Natural killer cell (primary cell): ENCODE measurements around the gene APC2. TPM values are rescaled to one million over a fixed set of nuclear protein-coding genes. Genes with fewer than 3 reads are reported as not detected.
A peak's percentile ranks its signal among the peaks of the same experiment; 100 is the strongest.

Experiments
- ATAC-seq, 3 donors: fragments of 150-1000 bp in 2 of 3; fragments of 200-7000 bp in 1 of 3; cut with Tn5 transposase; 1 replicate in 1 of 3; 2 replicates in 2 of 3; pipeline ENCODE4 v1.10.0; 2021; ENCODE audit warnings: mild to moderate bottlenecking in 2 of 3, moderate library complexity in 2 of 3
- DNase-seq, 2 donors: peaks; one replicate each; pipeline versions ENCODE4 v3.0.0 to v3.0.0-alpha.2; 2013 to 2021; ENCODE audit warnings: mixed read lengths in 1 of 2
- H3K27ac ChIP-seq: one replicate; pipeline ENCODE4 v1.5.1; 2013; ENCODE audit warnings: mild to moderate bottlenecking, low read length
- H3K27me3 ChIP-seq: one replicate; pipeline ENCODE4 v1.6.1; 2013; ENCODE audit warnings: low read length; ENCODE audit not compliant: control insufficient read depth, insufficient read depth
- H3K36me3 ChIP-seq: one replicate; pipeline ENCODE4 v1.6.1; 2013; ENCODE audit warnings: low read length; ENCODE audit not compliant: control insufficient read depth, insufficient read depth
- H3K4me1 ChIP-seq: one replicate; pipeline ENCODE4 v1.6.1; 2013; ENCODE audit warnings: low read length; ENCODE audit not compliant: control insufficient read depth, insufficient read depth
- H3K4me3 ChIP-seq: one replicate; pipeline ENCODE4 v1.5.1; 2013; ENCODE audit warnings: low read length
- H3K9me3 ChIP-seq: one replicate; pipeline ENCODE4 v1.6.1; 2013; ENCODE audit warnings: low read length; ENCODE audit not compliant: control insufficient read depth, insufficient read depth
- H3K27ac Mint-ChIP-seq, 2 donors: one replicate each; pipeline ENCODE4 v1.8.0; 2022; ENCODE audit warnings: mild to moderate bottlenecking in 2 of 2, mixed read lengths in 2 of 2, moderate library complexity in 1 of 2
- H3K27me3 Mint-ChIP-seq, 2 donors: one replicate each; pipeline ENCODE4 v1.8.0; 2022; ENCODE audit warnings: low read depth in 2 of 2, mixed read lengths in 2 of 2
- H3K36me3 Mint-ChIP-seq: one replicate; pipeline ENCODE4 v1.8.0; 2022; ENCODE audit warnings: mixed read lengths
- H3K4me1 Mint-ChIP-seq, 2 donors: one replicate each; pipeline ENCODE4 v1.8.0; 2022; ENCODE audit warnings: mixed read lengths in 2 of 2
- H3K4me3 Mint-ChIP-seq: one replicate; pipeline ENCODE4 v1.8.0; 2022; ENCODE audit warnings: mild to moderate bottlenecking, moderate library complexity, mixed read lengths
- H3K9me3 Mint-ChIP-seq, 2 donors: one replicate each; pipeline ENCODE4 v1.8.0; 2022; ENCODE audit warnings: mixed read lengths in 2 of 2
- WGBS: methylation state at CpG from one replicate; pipeline ENCODE4 v1.1.7; 2013; ENCODE audit warnings: missing lambda C conversion rate; ENCODE audit not compliant: insufficient coverage; 5-methylcytosine and 5-hydroxymethylcytosine counted together
- intact Hi-C: fragments of 100-400 bp; cut with micrococcal nuclease; formaldehyde crosslinking; loops from one replicate; pipeline ENCODE4 v1.14.2; 2022
- total RNA-seq, 4 donors: library from RNA; stranded (reverse); fragments of 120-200 nt in 1 of 4; gene quantifications; one replicate each; pipeline versions ENCODE4 v1.2.3 to v1.2.4, GENCODE V29; 2013 to 2022
- TF ChIP-seq, protein P1 (sequence below): fragments of 200-600 bp; IDR thresholded peaks from one replicate; pipeline ENCODE4 v1.8.0; 2022; ENCODE audit warnings: antibody characterized with exemption

APC2 gene
- total RNA-seq, 3 donors from 2014 or later (not counting 1 experiment from before 2014, with no cell fraction given): 0.14 to 0.58 (median 0.27) TPM

DNA sequence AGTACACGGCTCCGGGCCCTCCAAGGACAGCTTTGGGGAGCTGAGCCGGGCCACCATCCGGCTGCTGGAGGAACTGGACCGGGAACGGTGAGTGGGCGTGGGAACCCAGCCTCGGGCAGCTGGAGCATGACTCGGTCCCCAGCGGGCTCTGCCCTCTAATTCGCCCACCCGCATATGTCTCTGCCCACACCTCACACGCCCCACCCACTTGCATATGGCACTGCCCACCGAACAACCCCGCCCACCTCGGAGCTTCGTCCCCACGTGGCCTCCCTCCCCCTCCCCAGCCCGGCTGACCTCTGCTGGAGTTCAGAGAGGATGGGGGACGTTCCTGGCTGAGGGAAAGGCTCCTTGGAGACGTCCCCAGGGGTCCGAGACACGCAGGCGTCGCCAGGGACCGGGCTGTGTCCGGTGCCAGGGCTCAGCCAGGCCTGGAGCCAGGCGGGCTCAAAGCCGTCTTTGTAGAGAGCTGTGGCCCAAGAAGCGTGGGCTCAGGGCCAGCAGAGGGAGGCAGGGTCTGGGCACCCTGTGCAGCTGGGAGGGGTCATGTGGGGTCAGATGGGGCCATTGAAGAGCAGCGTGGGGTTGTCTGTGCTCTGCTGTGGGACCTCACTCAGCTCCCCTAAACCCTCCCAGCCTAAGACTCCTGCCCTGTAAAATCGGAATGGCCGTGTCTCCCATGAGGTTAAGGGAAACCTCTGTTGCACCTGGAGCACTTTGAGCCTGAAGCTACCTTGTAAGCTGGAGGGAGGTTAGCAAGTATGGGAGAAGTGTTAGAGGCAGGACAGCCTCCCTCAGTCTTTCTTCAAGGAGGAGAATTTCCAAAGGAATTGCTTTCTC, 3.8 kb downstream of the APC2 start:
- Histone ChIP-seq H3K36me3 (no peaks in the 10 kb centered on the region), H3K9me3 (peaks cover 7% of the 10 kb centered on the region), H3K27ac (no peak overlapping the region), H3K4me1 (peaks cover 29% of the 10 kb centered on the region), H3K27me3 (peaks cover 64% of the 10 kb centered on the region), H3K4me3 (no peak overlapping the region)
- no peaks in the 10 kb centered on the region for H3K9me3 Mint-ChIP-seq
- WGBS: 50% methylated on average over 33 of the region's 33 CpGs
- TF ChIP-seq, protein P1, sequence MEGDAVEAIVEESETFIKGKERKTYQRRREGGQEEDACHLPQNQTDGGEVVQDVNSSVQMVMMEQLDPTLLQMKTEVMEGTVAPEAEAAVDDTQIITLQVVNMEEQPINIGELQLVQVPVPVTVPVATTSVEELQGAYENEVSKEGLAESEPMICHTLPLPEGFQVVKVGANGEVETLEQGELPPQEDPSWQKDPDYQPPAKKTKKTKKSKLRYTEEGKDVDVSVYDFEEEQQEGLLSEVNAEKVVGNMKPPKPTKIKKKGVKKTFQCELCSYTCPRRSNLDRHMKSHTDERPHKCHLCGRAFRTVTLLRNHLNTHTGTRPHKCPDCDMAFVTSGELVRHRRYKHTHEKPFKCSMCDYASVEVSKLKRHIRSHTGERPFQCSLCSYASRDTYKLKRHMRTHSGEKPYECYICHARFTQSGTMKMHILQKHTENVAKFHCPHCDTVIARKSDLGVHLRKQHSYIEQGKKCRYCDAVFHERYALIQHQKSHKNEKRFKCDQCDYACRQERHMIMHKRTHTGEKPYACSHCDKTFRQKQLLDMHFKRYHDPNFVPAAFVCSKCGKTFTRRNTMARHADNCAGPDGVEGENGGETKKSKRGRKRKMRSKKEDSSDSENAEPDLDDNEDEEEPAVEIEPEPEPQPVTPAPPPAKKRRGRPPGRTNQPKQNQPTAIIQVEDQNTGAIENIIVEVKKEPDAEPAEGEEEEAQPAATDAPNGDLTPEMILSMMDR: no peak
- H3K27me3 Mint-ChIP-seq: peaks cover 18 to 32% of the 10 kb centered on the region in 2 donors
- H3K36me3 Mint-ChIP-seq: no peaks in the 10 kb centered on the region
- no peak overlapping the region for H3K4me3 Mint-ChIP-seq
- ATAC-seq (no peak), DNase-seq (no peak)
- H3K4me1 Mint-ChIP-seq: peaks cover 4 to 26% of the 10 kb centered on the region in 2 donors
- H3K27ac Mint-ChIP-seq: no peak overlapping the region
- intact Hi-C loops: no loop called here

DNA sequence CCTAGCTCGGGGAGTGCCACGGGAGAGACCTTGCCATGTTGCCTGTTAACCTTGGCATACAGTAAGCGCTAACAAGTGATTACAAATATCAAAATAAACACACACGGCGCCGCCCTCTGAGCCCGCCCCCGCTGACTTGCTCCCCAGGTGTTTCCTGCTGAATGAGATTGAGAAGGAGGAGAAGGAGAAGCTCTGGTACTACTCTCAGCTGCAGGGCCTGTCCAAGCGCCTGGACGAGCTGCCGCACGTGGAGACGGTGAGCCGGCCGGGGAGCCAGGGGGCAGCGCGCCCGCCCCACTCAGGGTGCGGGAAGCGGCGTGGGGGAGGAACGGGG, 5.0 kb downstream of the APC2 start:
- WGBS: under 1% methylated on average over 19 of the region's 22 CpGs
- no peaks in the 10 kb centered on the region for H3K9me3 Mint-ChIP-seq
- H3K36me3 ChIP-seq: no peaks in the 10 kb centered on the region
- H3K27ac ChIP-seq: no peak overlapping the region
- H3K9me3 ChIP-seq: peaks cover 7% of the 10 kb centered on the region
- peaks cover 10 to 24% of the 10 kb centered on the region in 2 donors for H3K27me3 Mint-ChIP-seq
- intact Hi-C loops: no loop called here
- ATAC-seq (no peak), DNase-seq (no peak)
- TF ChIP-seq, protein P1: no peak
- no peaks in the 10 kb centered on the region for H3K36me3 Mint-ChIP-seq
- no peak overlapping the region for H3K4me3 ChIP-seq
- no peak overlapping the region for H3K4me3 Mint-ChIP-seq
- H3K27ac Mint-ChIP-seq: no peak overlapping the region
- peaks cover 24% of the 10 kb centered on the region for H3K4me1 ChIP-seq
- H3K4me1 Mint-ChIP-seq: peaks cover 0 to 26% of the 10 kb centered on the region in 2 donors
- H3K27me3 ChIP-seq: peaks cover 54% of the 10 kb centered on the region

DNA sequence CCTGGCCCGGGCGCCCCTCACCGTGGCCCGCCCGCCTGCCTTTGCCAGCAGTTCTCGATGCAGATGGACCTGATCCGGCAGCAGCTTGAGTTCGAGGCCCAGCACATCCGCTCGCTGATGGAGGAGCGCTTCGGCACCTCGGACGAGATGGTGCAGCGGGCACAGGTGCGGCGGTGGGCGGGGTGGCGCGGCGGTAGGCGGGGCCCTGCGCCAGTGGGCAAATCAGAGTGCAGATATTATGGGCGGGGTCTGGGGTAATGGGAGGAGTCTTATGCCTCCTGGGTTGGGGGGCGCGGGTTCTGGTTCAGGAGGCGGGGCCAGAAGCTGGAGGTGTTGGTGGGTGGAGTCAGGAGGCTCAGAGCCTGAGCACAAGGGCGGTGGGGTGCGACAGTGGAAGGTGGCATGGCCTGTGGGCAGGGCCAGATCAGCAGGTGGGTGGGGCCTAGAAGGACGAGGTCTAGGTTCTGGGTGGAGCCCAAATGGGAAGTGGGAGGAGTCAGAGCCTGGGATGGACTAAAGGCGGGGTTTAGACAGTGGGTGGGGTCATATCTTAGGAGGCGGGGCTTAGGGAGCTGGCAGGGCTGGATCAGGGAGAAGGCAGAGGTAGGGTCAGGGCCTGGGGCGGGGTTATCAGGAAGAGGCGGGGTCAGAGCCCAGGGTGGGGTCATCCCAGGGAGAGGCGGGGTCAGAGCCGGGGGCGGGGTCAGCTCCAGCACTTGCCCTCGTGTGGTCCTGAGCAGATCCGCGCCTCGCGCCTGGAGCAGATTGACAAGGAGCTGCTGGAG, 5.6 kb downstream of the APC2 start:
- H3K9me3 Mint-ChIP-seq: no peaks in the 10 kb centered on the region
- peaks cover 50% of the 10 kb centered on the region for H3K27me3 ChIP-seq
- H3K36me3 ChIP-seq: peaks cover 1% of the 10 kb centered on the region
- H3K4me3 Mint-ChIP-seq: peak overlapping the region; percentile 49
- 3% methylated on average over 42 of the region's 42 CpGs for WGBS
- H3K36me3 Mint-ChIP-seq: no peaks in the 10 kb centered on the region
- peaks cover 7% of the 10 kb centered on the region for H3K9me3 ChIP-seq
- TF ChIP-seq, protein P1: no peak
- peaks cover 20% of the 10 kb centered on the region for H3K4me1 ChIP-seq
- peak; percentile 47 to 75 for DNase-seq
- no peak overlapping the region for H3K27ac Mint-ChIP-seq
- no peak overlapping the region for H3K27ac ChIP-seq
- H3K4me1 Mint-ChIP-seq: peaks cover 0 to 22% of the 10 kb centered on the region in 2 donors
- H3K27me3 Mint-ChIP-seq: peaks cover 7 to 21% of the 10 kb centered on the region in 2 donors
- no peak overlapping the region for H3K4me3 ChIP-seq
- intact Hi-C loops: no loop called here
- ATAC-seq: peak; percentile 80 to 87 (median 83)
